ENCODE measurements around the gene ADCY3. TPM values are rescaled to one million over a fixed set of nuclear protein-coding genes. Genes with fewer than 3 reads are reported as not detected.

Gene ADCY3
- polyA plus RNA-seq, 1 donor (not counting 4 experiments of a cell fraction or from before 2014, with no cell fraction given) = 33.2 TPM

- Histone ChIP-seq H4K20me1 (ENCODE audit: control insufficient read depth, extremely low read depth, insufficient read depth, low read length) (no peaks in the 10 kb centered on the region), H3K4me3 (ENCODE audit: control insufficient read depth in 2 of 3, extremely low read depth in 1 of 3, insufficient read depth in 2 of 3, low read depth in 1 of 3, low read length in 3 of 3) (no peak overlapping the region), H3K36me3 (ENCODE audit: control insufficient read depth in 2 of 2, extremely low read depth in 1 of 2, insufficient read depth in 2 of 2, low read length in 2 of 2) (peaks cover 0 to 6% of the 10 kb centered on the region in 2 experiments), H3K27me3 (ENCODE audit: control insufficient read depth, extremely low read depth, insufficient read depth, low read length) (no peaks in the 10 kb centered on the region), H2AFZ (ENCODE audit: control insufficient read depth, low read length) (no peak overlapping the region), H3K9ac (ENCODE audit: control insufficient read depth, extremely low read depth, insufficient read depth, low read length) (no peak overlapping the region), H3K9me3 (ENCODE audit: control insufficient read depth, low read depth, low read length) (no peaks in the 10 kb centered on the region), H3K9me1 (ENCODE audit: control insufficient read depth, extremely low read depth, insufficient read depth, low read length) (no peaks in the 10 kb centered on the region), H3K79me2 (ENCODE audit: control insufficient read depth, insufficient read depth, low read length) (no peaks in the 10 kb centered on the region), H3K27ac (ENCODE audit: control insufficient read depth, insufficient read depth, low read length) (no peak overlapping the region), H3K4me1 (ENCODE audit: control insufficient read depth, extremely low read depth, insufficient read depth, low read length) (no peaks in the 10 kb centered on the region), H3K4me2 (ENCODE audit: control insufficient read depth, extremely low read depth, insufficient read depth, low read depth, low read length) (no peak overlapping the region)
- dilution Hi-C loops (cut with MboI; ENCODE audit: extremely low pct_ligation_motif_present, low sequenced_read_pairs) = no loop called here
- no peak for FAIRE-seq
- DNase-seq (ENCODE audit: low read depth, low spot score) = no peak
- TF ChIP-seq CTCF (optimal IDR thresholded peaks at IDR 0.05 in 1 of 3, IDR thresholded peaks at IDR 0.05 in 1 of 3, conservative IDR thresholded peaks at IDR 0.05 in 1 of 3; ENCODE audit: extremely low read depth in 1 of 3, insufficient read depth in 2 of 3, low read length in 3 of 3) (no peak), EZH2 (IDR thresholded peaks at IDR 0.05; ENCODE audit: low read length) (no peak)
These were observed 64.3 kb downstream of the ADCY3 start for GRCh38 chr2:24855726-24856125.

- FAIRE-seq (no peak), DNase-seq (ENCODE audit: low read depth, low spot score) (no peak)
- no peak for TF ChIP-seq CTCF (optimal IDR thresholded peaks at IDR 0.05 in 1 of 3, IDR thresholded peaks at IDR 0.05 in 1 of 3, conservative IDR thresholded peaks at IDR 0.05 in 1 of 3; ENCODE audit: extremely low read depth in 1 of 3, insufficient read depth in 2 of 3, low read length in 3 of 3)
- no peak for TF ChIP-seq EZH2 (IDR thresholded peaks at IDR 0.05; ENCODE audit: low read length)
- no peak overlapping the region for H3K9ac ChIP-seq (ENCODE audit: control insufficient read depth, extremely low read depth, insufficient read depth, low read length)
- H3K4me1 ChIP-seq (ENCODE audit: control insufficient read depth, extremely low read depth, insufficient read depth, low read length) = no peaks in the 10 kb centered on the region
- H3K36me3 ChIP-seq (ENCODE audit: control insufficient read depth in 2 of 2, extremely low read depth in 1 of 2, insufficient read depth in 2 of 2, low read length in 2 of 2) = peaks cover 0 to 6% of the 10 kb centered on the region in 2 experiments
- no peaks in the 10 kb centered on the region for H3K27me3 ChIP-seq (ENCODE audit: control insufficient read depth, extremely low read depth, insufficient read depth, low read length)
- no peaks in the 10 kb centered on the region for H4K20me1 ChIP-seq (ENCODE audit: control insufficient read depth, extremely low read depth, insufficient read depth, low read length)
- no peak overlapping the region for H2AFZ ChIP-seq (ENCODE audit: control insufficient read depth, low read length)
- no peaks in the 10 kb centered on the region for H3K9me1 ChIP-seq (ENCODE audit: control insufficient read depth, extremely low read depth, insufficient read depth, low read length)
- dilution Hi-C loops (cut with MboI; ENCODE audit: extremely low pct_ligation_motif_present, low sequenced_read_pairs) = no loop called here
- no peak overlapping the region for H3K4me2 ChIP-seq (ENCODE audit: control insufficient read depth, extremely low read depth, insufficient read depth, low read depth, low read length)
- no peaks in the 10 kb centered on the region for H3K79me2 ChIP-seq (ENCODE audit: control insufficient read depth, insufficient read depth, low read length)
- no peak overlapping the region for H3K4me3 ChIP-seq (ENCODE audit: control insufficient read depth in 2 of 3, extremely low read depth in 1 of 3, insufficient read depth in 2 of 3, low read depth in 1 of 3, low read length in 3 of 3)
- H3K9me3 ChIP-seq (ENCODE audit: control insufficient read depth, low read depth, low read length) = no peaks in the 10 kb centered on the region
- H3K27ac ChIP-seq (ENCODE audit: control insufficient read depth, insufficient read depth, low read length) = no peak overlapping the region
These were observed 64.9 kb downstream of the ADCY3 start for GRCh38 chr2:24855022-24855622.

Measured in keratinocyte (primary cell).